Brain microvascular endothelial cell (primary cell): Measurements from ENCODE around the gene PGRMC2.

Source experiments
- DNase-seq: peaks from one replicate; pipeline ENCODE4 v3.0.0-alpha.2; 2020
- H3K27ac ChIP-seq: fragments of 250-450 bp; sonication (Bioruptor Pico); 2 replicates; pipeline ENCODE4 v1.5.1; 2020; ENCODE audit warnings: mild to moderate bottlenecking, moderate library complexity
- H3K27me3 ChIP-seq: fragments of 250-450 bp; sonication (Bioruptor Pico); replicated peaks from 2 replicates; pipeline ENCODE4 v1.5.1; 2020; ENCODE audit warnings: mild to moderate bottlenecking
- H3K36me3 ChIP-seq: fragments of 250-450 bp; sonication (Bioruptor Pico); replicated peaks from 2 replicates; pipeline ENCODE4 v1.5.1; 2020; ENCODE audit warnings: mild to moderate bottlenecking
- H3K4me3 ChIP-seq: 2 replicates; pipeline ENCODE4 v1.5.1; 2011; ENCODE audit warnings: low read depth, mild to moderate bottlenecking, control low read depth, low read length, moderate library complexity
- CTCF ChIP-seq: IDR thresholded peaks from 2 replicates; pipeline ENCODE4 v1.5.1; 2011; ENCODE audit warnings: low read depth, mild to moderate bottlenecking, moderate library complexity, low read length, control low read depth, inconsistent platforms; ENCODE audit errors: missing control alignments
- in situ Hi-C: cut with HindIII; loops from 2 replicates; pipeline ENCODE4 v1.10.0; 2017; ENCODE audit warnings: low sequenced_read_pairs, low pct_ligation_motif_present

The PGRMC2 gene

GRCh38 chr4:128242601-128243000 lies 45.0 kb downstream of the PGRMC2 start:
- in situ Hi-C loops: no loop called here
- no peak for TF ChIP-seq CTCF
- H3K27me3 ChIP-seq: no peaks in the 10 kb centered on the region
- DNase-seq: no peak
- no peaks in the 10 kb centered on the region for H3K36me3 ChIP-seq
- H3K4me3 ChIP-seq: no peak overlapping the region
- H3K27ac ChIP-seq: no peak overlapping the region

GRCh38 chr4:128241981-128242380 lies 45.6 kb downstream of the PGRMC2 start:
- peak overlapping the region; percentile 54 for H3K27ac ChIP-seq
- no peaks in the 10 kb centered on the region for H3K27me3 ChIP-seq
- in situ Hi-C loops: no loop called here

GRCh38 chr4:128241425-128241913 lies 46.1 kb downstream of the PGRMC2 start:
- H3K36me3 ChIP-seq: no peaks in the 10 kb centered on the region
- in situ Hi-C loops: no loop called here
- no peak for TF ChIP-seq CTCF
- DNase-seq: peak; percentile 91
- no peaks in the 10 kb centered on the region for H3K27me3 ChIP-seq
- H3K4me3 ChIP-seq: no peak overlapping the region
- H3K27ac ChIP-seq: peak overlapping the region; percentile 54

More at GRCh38 chr4:128241981-128242380, 45.6 kb downstream of the PGRMC2 start:
- no peak overlapping the region for H3K4me3 ChIP-seq
- no peak for TF ChIP-seq CTCF
- H3K36me3 ChIP-seq: no peaks in the 10 kb centered on the region
- no peak for DNase-seq

- Histone ChIP-seq H3K27me3 (no peaks in the 10 kb centered on the region), H3K4me3 (no peak overlapping the region), H3K27ac (peak overlapping the region; percentile 54), H3K36me3 (no peaks in the 10 kb centered on the region)
- no peak for TF ChIP-seq CTCF
- DNase-seq: no peak
- in situ Hi-C loops: no loop called here
These were observed 46.6 kb downstream of the PGRMC2 start for GRCh38 chr4:128241019-128241418.

- no peak overlapping the region for H3K4me3 ChIP-seq
- TF ChIP-seq CTCF: no peak
- DNase-seq: no peak
- no peak overlapping the region for H3K27ac ChIP-seq
- no peaks in the 10 kb centered on the region for H3K36me3 ChIP-seq
- no peaks in the 10 kb centered on the region for H3K27me3 ChIP-seq
- in situ Hi-C loops: no loop called here
These were observed 52.8 kb downstream of the PGRMC2 start for GRCh38 chr4:128234836-128235235.

- in situ Hi-C loops: no loop called here
- Histone ChIP-seq H3K27me3 (no peaks in the 10 kb centered on the region), H3K4me3 (no peak overlapping the region), H3K36me3 (no peaks in the 10 kb centered on the region), H3K27ac (no peak overlapping the region)
- no peak for DNase-seq
- TF ChIP-seq CTCF: no peak
These were observed 54.9 kb downstream of the PGRMC2 start for GRCh38 chr4:128232719-128233118.
